ENCODE results near the gene PCNT.
"Not testable (repeated sequence)": the region's sequence is repeated elsewhere in the genome, so short reads cannot be mapped to it uniquely, and the experiment has no call there.

The PCNT gene

GRCh38 chr21:46402421-46402820 is 78.5 kb downstream of the PCNT start:
- no peak for DNase-seq (ENCODE audit: low read depth, low spot score)

GRCh38 chr21:46403234-46403811 is 79.4 kb downstream of the PCNT start:
- DNase-seq (ENCODE audit: low read depth, low spot score) = not testable (repeated sequence)

GRCh38 chr21:46404306-46404705 is 80.3 kb downstream of the PCNT start:
- DNase-seq (ENCODE audit: low read depth, low spot score) = no peak

- DNase-seq (ENCODE audit: low read depth, low spot score) = no peak
Measured at GRCh38 chr21:46406001-46406400, 82.0 kb downstream of the PCNT start.

- no peak for DNase-seq (ENCODE audit: low read depth, low spot score)
Measured at GRCh38 chr21:46409641-46410406, 85.9 kb downstream of the PCNT start.

GRCh38 chr21:46410516-46410915 is 86.6 kb downstream of the PCNT start:
- DNase-seq (ENCODE audit: low read depth, low spot score) = no peak

- no peak for DNase-seq (ENCODE audit: low read depth, low spot score)
Measured at GRCh38 chr21:46411236-46411635, 87.3 kb downstream of the PCNT start.

- no peak for DNase-seq (ENCODE audit: low read depth, low spot score)
Measured at GRCh38 chr21:46411691-46412090, 87.7 kb downstream of the PCNT start.

GRCh38 chr21:46412521-46413364 is 88.8 kb downstream of the PCNT start:
- DNase-seq (ENCODE audit: low read depth, low spot score) = no peak

GRCh38 chr21:46413365-46413696 is 89.4 kb downstream of the PCNT start:
- no peak for DNase-seq (ENCODE audit: low read depth, low spot score)

GRCh38 chr21:46414965-46415275 is 91.0 kb downstream of the PCNT start:
- DNase-seq (ENCODE audit: low read depth, low spot score) = no peak

GRCh38 chr21:46416551-46416950 is 92.6 kb downstream of the PCNT start:
- no peak for DNase-seq (ENCODE audit: low read depth, low spot score)

GRCh38 chr21:46418265-46418946 is 94.5 kb downstream of the PCNT start:
- DNase-seq (ENCODE audit: low read depth, low spot score) = no peak

GRCh38 chr21:46420241-46421190 is 96.6 kb downstream of the PCNT start:
- DNase-seq (ENCODE audit: low read depth, low spot score) = no peak

- no peak for DNase-seq (ENCODE audit: low read depth, low spot score)
Measured at GRCh38 chr21:46421191-46421750, 97.3 kb downstream of the PCNT start.

- no peak for DNase-seq (ENCODE audit: low read depth, low spot score)
Measured at GRCh38 chr21:46421756-46422555, 98.0 kb downstream of the PCNT start.

- no peak for DNase-seq (ENCODE audit: low read depth, low spot score)
Measured at GRCh38 chr21:46422636-46423241, 98.8 kb downstream of the PCNT start.

- peak; percentile 45 for DNase-seq (ENCODE audit: low read depth, low spot score)
Measured at GRCh38 chr21:46423546-46424038, 99.6 kb downstream of the PCNT start.

- no peak for DNase-seq (ENCODE audit: low read depth, low spot score)
Measured at GRCh38 chr21:46424039-46424591, 100.2 kb downstream of the PCNT start.

Measured in iPS DF 19.7 (cell line).